Lung (tissue), 12 donors: ENCODE measurements around the gene CDH13. TPM values are rescaled to one million over a fixed set of nuclear protein-coding genes. Genes with fewer than 3 reads are reported as not detected.

Experiments
- ATAC-seq: fragments of 200-7000 bp; cut with Tn5 transposase; one replicate; pipeline ENCODE4 v1.9.1; 2020; ENCODE audit warnings: moderate number of reproducible peaks; ENCODE audit not compliant: insufficient read depth, low FRiP score
- DNase-seq, 3 donors: peaks; one replicate each; pipeline ENCODE4 v3.0.0-alpha.2; 2013 to 2017
- H3K27ac ChIP-seq, 2 donors: one replicate each; pipeline ENCODE4 v1.5.1; 2013; ENCODE audit warnings: mild to moderate bottlenecking in 2 of 2, moderate library complexity in 2 of 2, control low read depth in 1 of 2, inconsistent platforms in 1 of 2, low read depth in 1 of 2, low read length in 1 of 2
- H3K27me3 ChIP-seq, 3 donors: one replicate each; pipeline ENCODE4 v1.5.1; 2013; ENCODE audit warnings: low read length in 2 of 3; ENCODE audit not compliant: control insufficient read depth in 3 of 3, insufficient read depth in 3 of 3
- H3K36me3 ChIP-seq, 4 donors: one replicate each; pipeline ENCODE4 v1.5.1; 2013; ENCODE audit warnings: low read length in 4 of 4, mild to moderate bottlenecking in 1 of 4, moderate library complexity in 1 of 4; ENCODE audit not compliant: control insufficient read depth in 4 of 4, insufficient read depth in 4 of 4
- H3K4me1 ChIP-seq, 5 donors: one replicate each; pipeline ENCODE4 v1.5.1; 2013; ENCODE audit warnings: low read length in 5 of 5, mild to moderate bottlenecking in 2 of 5, moderate library complexity in 1 of 5; ENCODE audit not compliant: control insufficient read depth in 5 of 5, insufficient read depth in 5 of 5
- H3K4me3 ChIP-seq: one replicate; pipeline ENCODE4 v1.5.1; 2013; ENCODE audit warnings: mild to moderate bottlenecking, control low read depth, moderate library complexity
- H3K9ac ChIP-seq, 2 donors: one replicate each; pipeline ENCODE4 v1.5.1; 2013; ENCODE audit warnings: low read length in 2 of 2, control low read depth in 1 of 2; ENCODE audit not compliant: insufficient read depth in 1 of 2
- H3K9me3 ChIP-seq, 4 donors: one replicate each; pipeline ENCODE4 v1.5.1; 2013; ENCODE audit warnings: low read length in 3 of 4, mild to moderate bottlenecking in 1 of 4, moderate library complexity in 1 of 4; ENCODE audit not compliant: control insufficient read depth in 4 of 4, insufficient read depth in 3 of 4
- CTCF ChIP-seq: IDR thresholded peaks from 2 replicates; pipeline ENCODE4 v1.5.1; 2012; ENCODE audit warnings: mild to moderate bottlenecking; ENCODE audit errors: control extremely low read depth, extremely low read depth
- WGBS, 2 donors: extraction: QIAGEN DNeasy Blood & Tissue Kit; methylation state at CpG; one replicate each; pipeline ENCODE4 v1.1.7; 2013; 5-methylcytosine and 5-hydroxymethylcytosine counted together
- polyA plus RNA-seq, 2 donors: library from polyadenylated mRNA; stranded (reverse); fragments of 200-250 nt; gene quantifications; one replicate each; pipeline ENCODE4 v1.2.1, GENCODE V29; 2013
- total RNA-seq, 2 donors: library from RNA; depleted of rRNA in 1 of 2; stranded (reverse); fragments of >200 nt in 1 of 2; gene quantifications; one replicate each; pipeline ENCODE4 v1.2.1, GENCODE V29; 2014 to 2021
- donor health status: control.
- donor health status: control.
- donor health status: Bipolar disorder and iron deficiency.
- donor health status: healthy.
- donor health status: DM: yes; HTN: yes; CAD: no.

Gene CDH13
- total and polyA plus RNA-seq, 4 donors, result 2.1 to 12.3 (median 7.3) TPM

- no peaks in the 10 kb centered on the region for H3K36me3 ChIP-seq
- no peak for ATAC-seq
- 63 to 83% methylated on average over 2 of the region's 2 CpGs for WGBS, 2 donors
- H3K9ac ChIP-seq, result no peak overlapping the region
- H3K4me3 ChIP-seq, result no peak overlapping the region
- no peak overlapping the region for H3K27ac ChIP-seq
- H3K9me3 ChIP-seq, result no peaks in the 10 kb centered on the region
- peaks cover 0 to 5% (median 0%) of the 10 kb centered on the region in 3 donors for H3K27me3 ChIP-seq
- H3K4me1 ChIP-seq, result peaks cover 0 to 5% (median 0%) of the 10 kb centered on the region in 5 donors
- DNase-seq, result no peak
- TF ChIP-seq CTCF, result no peak
Observed at GRCh38 chr16:83037102-83037501, 410.3 kb downstream of the CDH13 start.

GRCh38 chr16:83037884-83038283, 411.1 kb downstream of the CDH13 start:
- Histone ChIP-seq H3K36me3 (no peaks in the 10 kb centered on the region), H3K27ac (no peak overlapping the region), H3K4me1 (peaks cover 0 to 5% (median 0%) of the 10 kb centered on the region in 5 donors), H3K27me3 (peaks cover 0 to 5% (median 0%) of the 10 kb centered on the region in 3 donors), H3K4me3 (no peak overlapping the region), H3K9ac (no peak overlapping the region), H3K9me3 (no peaks in the 10 kb centered on the region)
- ATAC-seq (no peak), DNase-seq (no peak)
- no peak for TF ChIP-seq CTCF
- 83 to 89% methylated on average over 2 of the region's 2 CpGs for WGBS, 2 donors

DNA sequence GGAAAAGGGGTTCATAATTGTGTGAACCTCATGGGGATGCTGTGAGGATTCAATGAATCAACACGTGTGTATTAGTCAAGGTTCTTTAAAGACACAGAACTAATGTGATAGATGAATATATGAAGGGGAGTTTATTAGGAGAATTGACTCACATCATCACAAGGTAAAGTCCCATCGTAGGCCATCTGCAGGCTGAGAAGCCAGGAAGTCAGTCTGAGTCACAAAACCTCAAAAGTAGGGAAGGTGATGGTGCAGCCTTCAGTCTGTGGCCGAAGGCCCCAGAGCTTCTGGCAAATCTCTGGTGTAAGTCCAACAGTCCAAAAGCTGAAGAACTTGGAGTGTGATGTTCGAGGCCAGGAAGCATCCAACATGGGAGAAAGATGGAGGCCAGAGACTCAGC, 413.4 kb downstream of the CDH13 start:
- no peak for TF ChIP-seq CTCF

DNA sequence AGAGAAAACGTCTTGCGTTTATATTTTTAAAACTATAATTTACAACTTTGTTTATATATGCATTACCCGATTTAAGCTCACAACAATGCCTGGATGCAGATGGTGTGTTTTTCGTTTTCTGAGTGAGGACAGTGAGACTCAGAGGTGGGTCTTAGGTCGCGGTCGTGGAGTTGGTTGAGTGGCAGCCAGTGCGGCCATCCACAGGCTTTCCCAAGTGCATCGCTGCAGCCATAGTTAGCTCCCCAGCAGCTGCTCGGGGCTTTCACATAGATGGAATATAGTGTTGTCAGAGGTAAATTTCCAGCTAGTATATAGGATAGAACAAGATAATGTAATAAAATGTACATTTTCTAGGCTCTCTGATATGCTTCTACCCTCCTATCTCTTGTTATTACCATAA, 417.8 kb downstream of the CDH13 start:
- ATAC-seq (no peak), DNase-seq (peak in 2 of 3 donors; percentile 1 to 48)
- Histone ChIP-seq H3K36me3 (no peaks in the 10 kb centered on the region), H3K27ac (no peak overlapping the region), H3K9me3 (no peaks in the 10 kb centered on the region), H3K4me3 (no peak overlapping the region), H3K4me1 (peaks cover 0 to 4% (median 0%) of the 10 kb centered on the region in 5 donors), H3K9ac (no peak overlapping the region), H3K27me3 (peaks cover 0 to 3% (median 0%) of the 10 kb centered on the region in 3 donors)
- WGBS, 2 donors, result 67 to 68% methylated on average over 10 of the region's 10 CpGs
- no peak for TF ChIP-seq CTCF

More for the DNA sequence above, 413.4 kb downstream of the CDH13 start:
- Histone ChIP-seq H3K27me3 (peaks cover 0 to 5% (median 0%) of the 10 kb centered on the region in 3 donors), H3K9ac (no peak overlapping the region), H3K4me1 (peaks cover 0 to 5% (median 0%) of the 10 kb centered on the region in 5 donors), H3K4me3 (no peak overlapping the region), H3K27ac (no peak overlapping the region), H3K9me3 (no peaks in the 10 kb centered on the region), H3K36me3 (no peaks in the 10 kb centered on the region)
- WGBS, 2 donors, result 73 to 80% methylated on average over 4 of the region's 4 CpGs
- DNase-seq, result no peak
- ATAC-seq, result no peak
